ENCODE results near the gene TSNAX.
"Not testable (repeated sequence)": the region's sequence is repeated elsewhere in the genome, so short reads cannot be mapped to it uniquely, and the experiment has no call there.

TSNAX gene

DNA sequence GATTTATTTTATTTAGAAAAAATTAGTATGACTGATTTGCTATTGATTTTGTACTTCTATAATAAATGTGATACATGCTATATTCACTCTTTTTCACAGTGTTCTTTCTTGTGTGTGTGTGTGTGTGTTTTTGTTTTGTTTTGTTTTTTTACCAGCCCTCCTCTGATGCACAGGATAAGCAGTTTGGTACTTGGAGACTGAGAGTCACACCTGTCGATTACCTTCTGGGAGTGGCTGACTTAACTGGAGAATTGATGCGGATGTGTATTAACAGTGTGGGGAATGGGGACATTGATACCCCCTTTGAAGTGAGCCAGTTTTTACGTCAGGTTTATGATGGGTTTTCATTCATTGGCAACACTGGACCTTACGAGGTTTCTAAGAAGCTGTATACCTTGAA lies 35.9 kb downstream of the TSNAX start:
- DNase-seq, result no peak

DNA sequence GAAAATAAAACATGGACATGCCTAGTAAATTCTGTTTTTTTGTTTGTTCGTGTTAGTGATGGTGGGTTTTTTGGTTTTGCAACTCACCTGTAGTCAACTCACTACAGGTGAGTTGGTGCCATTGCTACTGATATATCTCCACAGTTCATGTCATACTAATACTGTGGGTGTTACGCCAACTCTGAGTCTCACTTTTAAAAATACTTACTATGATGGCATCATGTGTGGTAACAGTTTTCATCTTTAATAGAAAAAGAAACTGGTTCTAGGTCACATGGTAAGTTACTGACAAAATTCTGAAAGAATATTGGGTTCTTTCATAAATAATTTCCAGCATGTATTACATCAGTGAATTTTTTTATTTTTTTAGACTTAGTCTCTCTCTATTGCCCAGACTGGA lies 38.0 kb downstream of the TSNAX start:
- no peak for DNase-seq

DNA sequence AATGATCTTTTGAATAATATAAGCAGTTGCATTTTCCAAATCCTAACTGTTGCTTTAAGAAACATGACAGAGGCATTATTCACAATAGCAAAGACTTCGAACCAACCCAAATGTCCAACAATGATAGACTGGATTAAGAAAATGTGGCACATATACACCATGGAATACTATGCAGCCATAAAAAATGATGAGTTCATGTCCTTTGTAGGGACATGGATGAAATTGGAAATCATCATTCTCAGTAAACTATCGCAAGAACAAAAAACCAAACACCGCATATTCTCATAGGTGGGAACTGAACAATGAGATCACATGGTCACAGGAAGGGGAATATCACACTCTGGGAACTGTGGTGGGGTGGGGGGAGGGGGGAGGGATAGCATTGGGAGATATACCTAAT lies 41.8 kb downstream of the TSNAX start:
- not testable (repeated sequence) for DNase-seq

GRCh38 chr1:231571904-231572303 lies 43.4 kb downstream of the TSNAX start:
- no peak for DNase-seq

DNA sequence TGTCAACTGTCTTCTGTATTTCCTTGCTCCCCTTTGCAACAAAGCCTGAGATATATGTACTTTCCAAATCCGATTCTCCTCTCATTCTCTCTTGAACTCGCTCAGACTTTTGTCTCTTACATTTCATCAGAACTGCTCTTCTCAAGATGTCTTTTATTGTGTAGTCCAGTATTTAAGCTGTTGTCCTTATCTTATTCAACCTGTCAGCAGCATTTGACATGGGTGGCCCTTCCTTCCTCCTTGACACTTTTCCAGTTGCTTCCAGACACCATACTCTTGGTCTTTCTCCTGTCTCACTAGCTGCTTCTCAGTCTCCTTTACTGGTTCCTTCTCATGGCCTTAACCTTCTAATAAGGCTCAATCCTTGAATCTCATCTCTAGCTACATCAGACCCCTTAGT lies 47.0 kb downstream of the TSNAX start:
- DNase-seq, result no peak

DNA sequence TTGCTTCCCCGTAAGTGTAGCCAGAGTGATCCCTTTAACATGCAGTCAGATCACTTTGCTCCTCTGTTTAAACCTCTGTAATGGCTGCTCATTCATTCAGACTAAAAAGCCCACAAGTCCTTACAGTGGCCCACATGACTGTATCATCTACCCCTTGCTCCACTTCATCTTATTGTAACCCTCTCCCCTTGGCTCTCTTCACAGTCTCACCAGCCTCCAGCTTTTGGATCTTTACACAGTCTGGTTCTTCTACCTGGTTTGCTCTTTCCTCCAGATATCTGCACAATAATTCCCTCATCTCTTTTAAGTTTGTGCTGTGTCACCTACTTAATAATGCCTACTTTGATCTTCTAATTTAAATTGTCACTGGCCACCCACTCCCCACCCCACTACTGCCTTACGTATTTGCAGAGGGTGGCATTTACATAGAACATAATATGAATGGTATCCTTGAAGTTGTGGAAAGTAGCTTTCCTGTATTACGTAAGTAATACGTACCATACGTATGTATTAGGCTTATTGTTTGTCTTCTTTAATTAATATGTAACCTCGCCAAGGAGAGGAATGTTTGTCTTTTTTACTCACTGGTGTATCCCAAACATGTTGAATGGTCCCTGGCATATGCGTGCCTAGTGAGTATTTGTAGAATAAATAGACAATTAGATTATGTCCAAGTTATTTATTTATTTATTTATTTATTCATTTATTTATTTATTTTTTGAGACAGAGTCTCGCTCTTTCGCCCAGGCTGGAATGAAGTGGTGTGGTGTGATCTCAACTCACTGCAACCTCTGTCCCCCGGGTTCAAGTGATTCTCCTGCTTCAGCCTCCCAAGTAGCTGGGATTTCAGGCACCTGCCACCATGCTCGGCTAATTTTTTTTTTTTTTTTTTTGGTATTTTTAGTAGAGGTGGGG lies 48.6 kb downstream of the TSNAX start:
- no peak for DNase-seq

- DNase-seq, result no peak
Measured at GRCh38 chr1:231580874-231581273, 52.4 kb downstream of the TSNAX start.

- no peak for DNase-seq
Measured at GRCh38 chr1:231581859-231582258, 53.4 kb downstream of the TSNAX start.

DNA sequence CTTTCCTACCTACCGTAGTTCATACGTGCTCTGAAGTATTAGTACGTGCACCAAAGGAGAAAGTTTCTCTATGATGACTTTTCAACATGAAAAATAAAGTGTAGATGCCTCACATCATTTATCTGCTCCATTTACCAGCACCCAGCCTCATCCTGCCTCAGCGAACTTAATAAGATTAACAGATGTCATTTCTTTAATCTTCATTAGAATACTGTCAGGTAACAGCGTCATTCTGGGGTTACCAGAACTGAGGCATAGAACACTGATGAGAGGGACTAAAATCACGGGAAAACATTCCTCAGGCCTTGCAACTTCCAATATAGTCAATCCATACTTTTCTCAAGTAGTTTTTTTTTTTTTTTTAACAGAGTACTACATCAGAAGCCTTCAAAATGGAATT lies 54.9 kb downstream of the TSNAX start:
- DNase-seq, result no peak

GRCh38 chr1:231584117-231584516 lies 55.6 kb downstream of the TSNAX start:
- peak; percentile 47 for DNase-seq

- DNase-seq, result no peak
Measured at GRCh38 chr1:231584921-231585320, 56.5 kb downstream of the TSNAX start.

DNA sequence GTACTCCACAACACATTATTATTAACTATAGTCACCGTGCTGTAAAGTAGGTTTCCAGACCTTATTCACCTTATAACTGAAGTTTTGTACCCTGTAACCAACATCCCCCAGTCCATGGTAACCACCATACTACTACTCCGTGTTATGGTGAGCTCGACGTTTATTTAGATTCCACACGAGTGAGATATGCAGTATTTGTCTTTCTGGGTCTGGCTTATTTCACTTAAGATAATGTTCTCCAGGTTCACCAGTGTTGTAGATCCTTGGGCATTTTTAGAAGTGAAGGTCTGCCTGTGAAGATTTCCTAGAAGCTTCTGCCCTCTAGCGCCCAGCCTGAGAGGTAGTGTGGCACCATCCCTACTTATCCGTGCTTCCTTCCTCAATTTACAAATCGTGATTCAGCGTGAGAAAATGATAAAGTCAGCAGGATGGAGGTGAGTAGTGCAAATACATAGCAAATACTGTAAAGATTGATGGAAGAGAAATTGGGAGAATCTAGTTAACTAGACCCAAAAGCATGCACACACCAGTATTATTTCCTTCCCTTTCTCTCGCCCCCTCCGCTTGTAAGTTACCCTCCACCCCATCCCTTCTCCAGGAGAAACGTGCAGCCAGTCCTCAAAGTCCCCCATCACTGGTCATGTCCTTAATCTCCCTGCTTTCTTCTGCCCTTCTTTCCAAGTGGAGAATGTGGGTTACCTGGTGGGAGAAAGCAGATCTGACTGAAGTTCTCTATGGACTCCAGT lies 62.2 kb downstream of the TSNAX start:
- peak; percentile 13 for DNase-seq

GRCh38 chr1:231591466-231591865 lies 63.0 kb downstream of the TSNAX start:
- no peak for DNase-seq

- no peak for DNase-seq
Measured at GRCh38 chr1:231592809-231593208, 64.3 kb downstream of the TSNAX start.

DNA sequence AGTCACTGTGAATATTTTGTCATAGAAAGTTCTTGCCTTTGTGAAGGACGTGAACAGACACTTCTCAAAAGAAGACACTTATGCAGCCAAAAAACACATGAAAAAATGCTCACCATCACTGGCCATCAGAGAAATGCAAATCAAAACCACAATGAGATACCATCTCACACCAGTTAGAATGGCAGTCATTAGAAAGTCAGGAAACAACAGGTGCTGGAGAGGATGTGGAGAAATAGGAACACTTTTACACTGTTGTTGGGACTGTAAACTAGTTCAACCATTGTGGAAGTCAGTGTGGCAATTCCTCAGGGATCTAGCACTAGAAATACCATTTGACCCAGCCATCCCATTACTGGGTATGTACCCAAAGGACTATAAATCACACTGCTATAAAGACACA lies 64.8 kb downstream of the TSNAX start:
- DNase-seq, result not testable (repeated sequence)

DNA sequence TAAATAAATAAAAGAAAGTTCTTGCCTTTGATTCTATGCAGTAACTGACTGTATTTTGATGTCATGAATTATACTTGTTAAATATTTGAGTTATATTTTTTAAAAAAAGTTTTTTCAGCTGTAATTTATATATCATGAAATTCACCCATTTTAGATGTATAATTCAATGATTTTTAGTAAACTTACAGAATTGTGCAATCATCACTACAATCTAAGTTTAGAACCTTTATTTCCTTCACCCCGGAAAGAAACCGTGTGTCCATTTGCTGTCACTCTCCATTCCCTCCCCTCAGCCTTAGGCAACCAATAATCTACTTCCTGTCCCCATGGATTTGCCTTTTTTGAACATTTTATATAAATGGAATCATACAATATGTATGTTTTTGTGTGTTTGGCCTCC lies 65.7 kb downstream of the TSNAX start:
- DNase-seq, result no peak

DNA sequence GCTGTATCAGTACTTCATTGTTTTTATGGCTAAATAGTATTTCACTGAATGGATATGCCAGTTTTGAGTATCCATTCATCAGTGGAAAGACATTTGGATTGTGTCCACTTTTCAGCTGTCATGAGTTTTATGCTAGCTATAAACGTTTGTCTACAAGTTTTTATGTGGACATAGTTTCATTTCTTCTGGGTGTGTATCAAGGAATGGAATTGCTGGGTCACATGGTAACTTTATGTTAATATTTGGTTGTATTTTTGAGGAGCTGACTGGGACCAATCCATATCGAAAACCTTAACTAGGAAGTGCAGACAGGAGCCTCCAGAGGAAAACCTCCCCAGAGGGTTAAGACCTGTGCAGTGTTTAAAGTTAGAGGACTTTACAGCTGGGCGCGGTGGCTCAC lies 66.3 kb downstream of the TSNAX start:
- DNase-seq, result no peak

DNA sequence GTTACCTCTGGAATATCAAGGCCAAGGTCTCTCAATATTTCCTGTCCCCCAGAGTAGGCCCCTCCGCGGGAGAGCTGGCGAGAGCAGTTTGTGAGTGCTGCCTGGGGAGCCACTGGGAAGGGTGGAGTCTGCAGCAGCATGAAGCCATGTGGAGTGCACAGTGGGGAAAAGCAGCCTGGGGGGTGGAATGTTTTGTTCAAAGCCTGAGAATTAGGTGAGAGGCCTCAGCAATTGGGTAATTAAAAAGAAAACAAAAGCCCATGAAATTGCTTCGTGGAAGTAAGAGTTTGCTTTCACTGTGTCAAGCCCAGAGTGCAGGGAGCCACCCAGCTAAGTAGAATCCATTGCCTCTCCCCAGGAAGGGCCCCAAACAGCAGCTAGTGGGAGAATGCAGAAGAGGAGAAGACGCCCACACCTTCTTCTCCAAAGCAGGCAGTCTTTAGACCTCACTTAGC lies 67.9 kb downstream of the TSNAX start:
- peak; percentile 72 for DNase-seq

DNA sequence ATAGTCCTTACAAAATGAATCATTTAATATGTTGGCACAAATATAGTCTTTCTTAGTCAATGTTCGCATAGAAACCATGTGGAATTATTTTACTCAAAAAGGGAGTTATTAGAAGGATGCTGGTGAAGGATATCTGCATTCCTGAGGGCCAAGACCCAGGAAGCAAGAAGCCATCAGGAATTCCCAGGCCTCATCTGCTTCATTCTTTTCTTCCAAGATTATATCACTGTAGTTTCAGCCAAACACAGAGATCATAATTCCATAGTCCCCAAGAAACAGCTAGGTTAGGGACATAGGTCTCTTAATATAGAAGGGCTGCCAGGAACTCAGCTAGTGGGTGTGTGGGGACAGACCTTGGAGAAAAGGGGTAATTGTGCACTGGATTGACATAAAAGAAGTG lies 69.5 kb downstream of the TSNAX start:
- DNase-seq, result no peak

DNA sequence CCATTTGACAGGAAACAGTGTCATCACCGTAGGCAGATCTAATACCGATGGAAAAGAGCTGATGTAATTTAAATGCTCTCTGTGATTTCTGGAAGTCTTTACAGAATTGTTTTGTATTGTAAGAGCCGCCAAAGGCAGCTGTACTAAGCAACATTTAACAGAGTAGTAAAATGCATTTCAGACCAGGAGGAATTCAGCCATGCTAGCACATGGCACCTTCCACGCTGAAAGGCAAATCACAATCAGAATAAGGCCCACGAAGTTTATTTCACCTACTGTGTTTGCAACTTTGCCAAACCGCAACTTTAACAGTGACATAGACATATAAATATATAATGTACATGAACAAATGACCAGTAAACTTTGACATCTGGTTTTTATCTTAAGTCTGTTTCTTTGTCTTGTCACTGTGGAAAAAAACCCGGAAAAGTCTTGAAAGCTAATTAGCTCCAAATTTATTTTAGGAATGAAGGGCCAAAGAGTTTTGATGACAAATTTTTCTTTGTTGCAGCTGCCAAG lies 72.0 kb downstream of the TSNAX start:
- DNase-seq, result no peak

DNA sequence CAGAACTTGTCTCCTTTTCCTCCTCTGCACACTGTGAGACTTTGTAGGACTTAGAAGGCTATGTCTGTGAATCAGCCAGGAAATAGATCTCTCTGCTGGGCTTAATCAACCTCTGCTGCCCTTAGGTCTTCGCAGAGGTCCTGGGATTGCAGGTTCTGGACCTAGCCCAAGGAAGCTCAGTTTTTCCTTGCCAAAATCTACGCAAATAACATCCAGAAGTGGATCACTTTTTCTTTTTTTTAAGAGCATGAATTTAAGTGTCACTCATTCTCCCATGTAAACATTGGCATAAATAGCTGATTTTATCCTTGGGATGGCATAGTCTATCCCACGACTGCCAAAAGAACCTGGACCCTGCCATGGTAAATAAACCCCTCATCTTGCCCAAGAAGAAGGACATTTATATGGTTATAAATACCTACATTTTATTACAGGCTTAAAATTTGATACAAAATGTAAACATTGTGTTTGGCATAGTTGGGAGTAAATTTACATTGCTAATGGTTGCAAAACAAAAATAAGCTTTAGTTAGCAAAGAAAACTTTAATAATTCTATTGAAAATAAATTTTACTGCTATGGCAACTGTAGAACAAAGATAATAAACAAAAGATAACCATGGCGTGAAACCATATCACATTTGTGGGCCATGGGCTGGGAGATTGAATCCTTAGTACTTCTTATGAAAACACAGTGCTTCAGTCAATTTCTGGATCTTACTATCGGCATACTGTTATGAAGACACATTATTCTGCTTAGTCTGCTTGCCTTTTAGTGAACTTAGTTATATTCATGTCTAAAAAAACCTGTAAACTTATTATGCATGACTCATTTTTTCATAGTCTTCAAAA lies 73.6 kb downstream of the TSNAX start:
- DNase-seq, result no peak

- DNase-seq, result no peak
Measured at GRCh38 chr1:231602673-231602984, 74.2 kb downstream of the TSNAX start.
